Measurements from ENCODE around the gene LINC01488. TPM values are rescaled to one million over a fixed set of nuclear protein-coding genes. Genes with fewer than 3 reads are reported as not detected.

The LINC01488 gene
- total and polyA plus RNA-seq, 2 of the 13 experiments (the other 11 are each of a cell fraction or from before 2014, with no cell fraction given) = 0.26 to 0.58 TPM

DNA sequence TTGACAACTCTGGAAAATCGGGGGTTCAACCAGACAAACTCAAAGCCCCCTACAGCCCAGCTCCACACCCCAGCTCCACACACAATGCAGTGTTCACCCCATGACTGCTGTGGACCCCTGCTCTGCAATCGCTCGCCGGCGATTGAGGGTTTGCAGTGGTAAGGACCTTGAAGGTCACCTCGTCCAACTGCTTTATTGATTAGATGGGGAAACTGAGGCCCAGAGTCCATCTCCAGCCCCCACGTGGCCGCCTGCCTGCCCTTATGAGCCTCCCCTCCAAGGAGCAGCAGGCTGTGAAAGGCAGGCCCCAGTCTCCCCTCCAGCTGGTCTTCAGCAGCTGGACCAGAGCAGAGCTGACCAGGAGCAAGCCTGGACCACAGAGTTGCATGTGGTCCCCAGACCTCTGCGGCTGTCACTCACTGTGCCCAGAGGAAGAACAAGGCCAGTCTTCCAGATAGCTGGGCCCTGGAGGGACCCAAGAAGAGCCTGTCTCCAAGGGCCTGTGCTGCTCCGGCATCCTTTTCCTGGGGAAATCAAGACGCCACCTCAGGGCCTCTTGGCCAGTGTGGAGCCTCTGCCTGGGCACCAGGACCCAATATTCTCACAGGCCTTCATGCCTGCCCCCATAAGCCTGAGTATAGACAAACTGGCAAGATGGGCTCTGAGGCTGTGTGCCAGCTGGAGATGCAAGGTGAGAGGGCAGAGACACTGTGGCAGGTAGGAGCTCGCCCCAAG is 8.8 kb upstream of the LINC01488 start:
- no TSS peak for BruUV-seq (replicated peaks)
- ATAC-seq (no peak), DNase-seq (ENCODE audit: low spot score) (no peak), FAIRE-seq (no peak)
- Histone ChIP-seq H3K4me1 (ENCODE audit: insufficient read depth, low read length) (peaks cover 47% of the 10 kb centered on the region), H3K4me3 (replicated peaks in 1 of 3; ENCODE audit: insufficient read depth in 1 of 3, low read depth in 2 of 3, low read length in 3 of 3) (no peak overlapping the region), H3K4me2 (ENCODE audit: low read depth, low read length) (no peak overlapping the region), H4K20me1 (ENCODE audit: insufficient read depth, low read length) (no peaks in the 10 kb centered on the region), H2AFZ (ENCODE audit: low read length) (no peak overlapping the region), H3K79me2 (ENCODE audit: insufficient read depth, low read length) (no peaks in the 10 kb centered on the region), H3K9me3 (ENCODE audit: low read length) (peaks cover 12% of the 10 kb centered on the region), H3K27me3 (ENCODE audit: control insufficient read depth in 1 of 2, insufficient read depth in 2 of 2, low read length in 2 of 2) (no peaks in the 10 kb centered on the region), H3K27ac (ENCODE audit: extremely low read length, insufficient read depth, low read length) (no peak overlapping the region), H3K36me3 (replicated peaks in 1 of 2; ENCODE audit: control insufficient read depth in 1 of 2, insufficient read depth in 2 of 2, low read length in 2 of 2) (no peaks in the 10 kb centered on the region), H3K9ac (ENCODE audit: insufficient read depth, low read depth, low read length) (no peak overlapping the region)
- ChIA-PET POLR2A (no interaction called here), CTCF (ENCODE audit: low intra/inter-chr PET ratio, low total read pairs) (no interaction called here)
- TF ChIP-seq FOSL1 (CRISPR knock-in tag; IDR thresholded peaks at IDR 0.05; ENCODE audit: borderline replicate concordance) = no peak
- TF ChIP-seq ZEB1 (IDR thresholded peaks at IDR 0.05; ENCODE audit: insufficient replicate concordance, low read depth) = no peak
- TF ChIP-seq, protein P1, sequence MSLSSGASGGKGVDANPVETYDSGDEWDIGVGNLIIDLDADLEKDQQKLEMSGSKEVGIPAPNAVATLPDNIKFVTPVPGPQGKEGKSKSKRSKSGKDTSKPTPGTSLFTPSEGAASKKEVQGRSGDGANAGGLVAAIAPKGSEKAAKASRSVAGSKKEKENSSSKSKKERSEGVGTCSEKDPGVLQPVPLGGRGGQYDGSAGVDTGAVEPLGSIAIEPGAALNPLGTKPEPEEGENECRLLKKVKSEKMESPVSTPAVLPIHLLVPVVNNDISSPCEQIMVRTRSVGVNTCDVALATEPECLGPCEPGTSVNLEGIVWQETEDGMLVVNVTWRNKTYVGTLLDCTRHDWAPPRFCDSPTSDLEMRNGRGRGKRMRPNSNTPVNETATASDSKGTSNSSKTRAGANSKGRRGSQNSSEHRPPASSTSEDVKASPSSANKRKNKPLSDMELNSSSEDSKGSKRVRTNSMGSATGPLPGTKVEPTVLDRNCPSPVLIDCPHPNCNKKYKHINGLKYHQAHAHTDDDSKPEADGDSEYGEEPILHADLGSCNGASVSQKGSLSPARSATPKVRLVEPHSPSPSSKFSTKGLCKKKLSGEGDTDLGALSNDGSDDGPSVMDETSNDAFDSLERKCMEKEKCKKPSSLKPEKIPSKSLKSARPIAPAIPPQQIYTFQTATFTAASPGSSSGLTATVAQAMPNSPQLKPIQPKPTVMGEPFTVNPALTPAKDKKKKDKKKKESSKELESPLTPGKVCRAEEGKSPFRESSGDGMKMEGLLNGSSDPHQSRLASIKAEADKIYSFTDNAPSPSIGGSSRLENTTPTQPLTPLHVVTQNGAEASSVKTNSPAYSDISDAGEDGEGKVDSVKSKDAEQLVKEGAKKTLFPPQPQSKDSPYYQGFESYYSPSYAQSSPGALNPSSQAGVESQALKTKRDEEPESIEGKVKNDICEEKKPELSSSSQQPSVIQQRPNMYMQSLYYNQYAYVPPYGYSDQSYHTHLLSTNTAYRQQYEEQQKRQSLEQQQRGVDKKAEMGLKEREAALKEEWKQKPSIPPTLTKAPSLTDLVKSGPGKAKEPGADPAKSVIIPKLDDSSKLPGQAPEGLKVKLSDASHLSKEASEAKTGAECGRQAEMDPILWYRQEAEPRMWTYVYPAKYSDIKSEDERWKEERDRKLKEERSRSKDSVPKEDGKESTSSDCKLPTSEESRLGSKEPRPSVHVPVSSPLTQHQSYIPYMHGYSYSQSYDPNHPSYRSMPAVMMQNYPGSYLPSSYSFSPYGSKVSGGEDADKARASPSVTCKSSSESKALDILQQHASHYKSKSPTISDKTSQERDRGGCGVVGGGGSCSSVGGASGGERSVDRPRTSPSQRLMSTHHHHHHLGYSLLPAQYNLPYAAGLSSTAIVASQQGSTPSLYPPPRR (CRISPR knock-in tag; IDR thresholded peaks at IDR 0.05; ENCODE audit: borderline replicate concordance) = no peak
- TF ChIP-seq CENPX (CRISPR knock-in tag; IDR thresholded peaks at IDR 0.05) = no peak
- TF ChIP-seq HNRNPL (IDR thresholded peaks at IDR 0.05; ENCODE audit: low read depth, low read length) = no peak
- TF ChIP-seq MIXL1 (CRISPR knock-in tag; IDR thresholded peaks at IDR 0.05) = no peak
- TF ChIP-seq ZNF577 (CRISPR knock-in tag; IDR thresholded peaks at IDR 0.05; ENCODE audit: borderline replicate concordance, low read depth) = no peak
- TF ChIP-seq ZNF598 (CRISPR knock-in tag; IDR thresholded peaks at IDR 0.05; ENCODE audit: borderline replicate concordance) = no peak
- TF ChIP-seq CEBPB (IDR thresholded peaks at IDR 0.05; ENCODE audit: borderline replicate concordance, low read depth, low read length) = no peak
- TF ChIP-seq, protein P2, sequence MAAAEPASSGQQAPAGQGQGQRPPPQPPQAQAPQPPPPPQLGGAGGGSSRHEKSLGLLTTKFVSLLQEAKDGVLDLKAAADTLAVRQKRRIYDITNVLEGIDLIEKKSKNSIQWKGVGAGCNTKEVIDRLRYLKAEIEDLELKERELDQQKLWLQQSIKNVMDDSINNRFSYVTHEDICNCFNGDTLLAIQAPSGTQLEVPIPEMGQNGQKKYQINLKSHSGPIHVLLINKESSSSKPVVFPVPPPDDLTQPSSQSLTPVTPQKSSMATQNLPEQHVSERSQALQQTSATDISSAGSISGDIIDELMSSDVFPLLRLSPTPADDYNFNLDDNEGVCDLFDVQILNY (CRISPR knock-in tag; conservative IDR thresholded peaks at IDR 0.05) = no peak
- no peak for TF ChIP-seq ZBTB21 (CRISPR knock-in tag; IDR thresholded peaks at IDR 0.05)
- no peak for TF ChIP-seq ZNF3 (CRISPR knock-in tag; IDR thresholded peaks at IDR 0.05)
- no peak for TF ChIP-seq SOX13 (IDR thresholded peaks at IDR 0.05)
- TF ChIP-seq SOX13 (CRISPR knock-in tag; conservative IDR thresholded peaks at IDR 0.05 in 1 of 2, IDR thresholded peaks at IDR 0.05 in 1 of 2) = no peak
- TF ChIP-seq RELA (CRISPR knock-in tag; IDR thresholded peaks at IDR 0.05) = no peak
- no peak for TF ChIP-seq BORCS8-MEF2B (CRISPR knock-in tag; IDR thresholded peaks at IDR 0.05)
- 81% methylated on average over 6 of the region's 12 CpGs for WGBS (ENCODE audit: low lambda C conversion rate)
- in situ Hi-C loops (cut with HindIII; ENCODE audit: extremely low pct_ligation_motif_present, low pct_unique_long_range_greater_than_20kb) = no loop called here
- intact Hi-C loops (cut with micrococcal nuclease; ENCODE audit: unreplicated experiment) = no loop called here
